HepG2 (cell line): ENCODE results near the gene OTUB2. TPM values are rescaled to one million over a fixed set of nuclear protein-coding genes. Genes with fewer than 3 reads are reported as not detected.

Source experiments
- ARID2 ChIP-seq: sonication (generic); formaldehyde crosslinking; IDR thresholded peaks from 2 replicates; pipeline ENCODE4 v1.8.1; 2022; ENCODE audit warnings: mild to moderate bottlenecking, missing genetic modification reagents, borderline replicate concordance
- BCLAF1 ChIP-seq: fragments of 450-650 bp; IDR thresholded peaks from 2 replicates; pipeline ENCODE4 v1.6.1; 2017; ENCODE audit warnings: mild to moderate bottlenecking
- FOSL2 ChIP-seq: sonication (generic); formaldehyde crosslinking; IDR thresholded peaks from 2 replicates; pipeline ENCODE4 v1.4.0; 2020; ENCODE audit warnings: missing genetic modification reagents
- KLF9 ChIP-seq: IDR thresholded peaks from 2 replicates; pipeline ENCODE4 v1.6.1; 2016; ENCODE audit warnings: low read depth
- NFYC ChIP-seq: IDR thresholded peaks from 2 replicates; pipeline ENCODE4 v1.6.1; 2016; ENCODE audit warnings: missing genetic modification reagents, missing compliant biosample characterization
- SRY ChIP-seq: sonication (generic); formaldehyde crosslinking; IDR thresholded peaks from 2 replicates; pipeline ENCODE4 v1.8.0; 2022; ENCODE audit warnings: mild to moderate bottlenecking, missing genetic modification reagents
- TBL1XR1 ChIP-seq: fragments of 150-350 bp; IDR thresholded peaks from 2 replicates; pipeline ENCODE4 v1.6.1; 2014; ENCODE audit warnings: borderline replicate concordance, low read length; ENCODE audit not compliant: partially characterized antibody
- TFDP2 ChIP-seq: sonication (generic); formaldehyde crosslinking; IDR thresholded peaks from 2 replicates; pipeline ENCODE4 v1.4.0; 2020; ENCODE audit warnings: missing genetic modification reagents
- ZBTB2 ChIP-seq: sonication (generic); formaldehyde crosslinking; IDR thresholded peaks from 2 replicates; pipeline ENCODE4 v1.8.0; 2022; ENCODE audit warnings: low read depth, missing genetic modification reagents
- ZBTB44 ChIP-seq: sonication (generic); formaldehyde crosslinking; IDR thresholded peaks from 2 replicates; pipeline ENCODE4 v1.4.0; 2020; ENCODE audit warnings: missing genetic modification reagents
- ZNF720 ChIP-seq: sonication (generic); formaldehyde crosslinking; IDR thresholded peaks from 2 replicates; pipeline ENCODE4 v1.4.0; 2020; ENCODE audit warnings: missing genetic modification reagents
- polyA plus RNA-seq, 8 experiments: library from polyadenylated mRNA; depleted of rRNA in 3 of 8; stranded (reverse) in 7 of 8; unstranded in 1 of 8; fragments of >200 nt; fragmentation: Illumina TruSeq in 4 of 8; extraction: Trizol in 4 of 8; gene quantifications; 2 replicates each; pipeline versions ENCODE4 v1.2.1 to v1.2.3, GENCODE V29; 2011 to 2016; ENCODE audit warnings: low read depth in 4 of 8, missing spikeins in 1 of 8, mixed read lengths in 1 of 8; ENCODE audit not compliant: insufficient read depth in 1 of 8
- total RNA-seq, 5 experiments: library from RNA; depleted of rRNA; stranded (reverse); fragments of >200 nt; fragmentation: Illumina TruSeq; extraction: Trizol; gene quantifications; 2 replicates each; pipeline ENCODE4 v1.2.3, GENCODE V29; 2016; ENCODE audit warnings: low read depth in 1 of 5
- TF ChIP-seq, protein P1 (sequence below): sonication (generic); formaldehyde crosslinking; IDR thresholded peaks from 2 replicates; pipeline ENCODE4 v1.4.0; 2020; ENCODE audit warnings: missing genetic modification reagents, borderline replicate concordance
- TF ChIP-seq, protein P2 (sequence below): sonication (generic); formaldehyde crosslinking; IDR thresholded peaks from 2 replicates; pipeline ENCODE4 v1.5.0; 2020; ENCODE audit warnings: mild to moderate bottlenecking, missing genetic modification reagents, moderate library complexity

OTUB2 gene
- total and polyA plus RNA-seq, 2 of the 13 experiments (the other 11 are each of a cell fraction or from before 2014, with no cell fraction given) = 2.2 to 2.4 TPM

GRCh38 chr14:93994919-93995682, 31.0 kb upstream of the OTUB2 start (continued):
- TF ChIP-seq ZBTB44 (CRISPR knock-in tag) (no peak), BCLAF1 (no peak), ZNF720 (CRISPR knock-in tag) (no peak), NFYC (CRISPR knock-in tag) (0 out of 2 replicates have a peak, but pooled peaks have one; percentile 15), SRY (CRISPR knock-in tag) (no peak), ARID2 (CRISPR knock-in tag) (no peak), FOSL2 (peak; percentile 37), TBL1XR1 (no peak), KLF9 (no peak), ZBTB2 (CRISPR knock-in tag) (no peak), TFDP2 (CRISPR knock-in tag) (no peak)
- TF ChIP-seq, protein P1, sequence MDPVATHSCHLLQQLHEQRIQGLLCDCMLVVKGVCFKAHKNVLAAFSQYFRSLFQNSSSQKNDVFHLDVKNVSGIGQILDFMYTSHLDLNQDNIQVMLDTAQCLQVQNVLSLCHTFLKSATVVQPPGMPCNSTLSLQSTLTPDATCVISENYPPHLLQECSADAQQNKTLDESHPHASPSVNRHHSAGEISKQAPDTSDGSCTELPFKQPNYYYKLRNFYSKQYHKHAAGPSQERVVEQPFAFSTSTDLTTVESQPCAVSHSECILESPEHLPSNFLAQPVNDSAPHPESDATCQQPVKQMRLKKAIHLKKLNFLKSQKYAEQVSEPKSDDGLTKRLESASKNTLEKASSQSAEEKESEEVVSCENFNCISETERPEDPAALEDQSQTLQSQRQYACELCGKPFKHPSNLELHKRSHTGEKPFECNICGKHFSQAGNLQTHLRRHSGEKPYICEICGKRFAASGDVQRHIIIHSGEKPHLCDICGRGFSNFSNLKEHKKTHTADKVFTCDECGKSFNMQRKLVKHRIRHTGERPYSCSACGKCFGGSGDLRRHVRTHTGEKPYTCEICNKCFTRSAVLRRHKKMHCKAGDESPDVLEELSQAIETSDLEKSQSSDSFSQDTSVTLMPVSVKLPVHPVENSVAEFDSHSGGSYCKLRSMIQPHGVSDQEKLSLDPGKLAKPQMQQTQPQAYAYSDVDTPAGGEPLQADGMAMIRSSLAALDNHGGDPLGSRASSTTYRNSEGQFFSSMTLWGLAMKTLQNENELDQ (CRISPR knock-in tag) = no peak
- TF ChIP-seq, protein P2, sequence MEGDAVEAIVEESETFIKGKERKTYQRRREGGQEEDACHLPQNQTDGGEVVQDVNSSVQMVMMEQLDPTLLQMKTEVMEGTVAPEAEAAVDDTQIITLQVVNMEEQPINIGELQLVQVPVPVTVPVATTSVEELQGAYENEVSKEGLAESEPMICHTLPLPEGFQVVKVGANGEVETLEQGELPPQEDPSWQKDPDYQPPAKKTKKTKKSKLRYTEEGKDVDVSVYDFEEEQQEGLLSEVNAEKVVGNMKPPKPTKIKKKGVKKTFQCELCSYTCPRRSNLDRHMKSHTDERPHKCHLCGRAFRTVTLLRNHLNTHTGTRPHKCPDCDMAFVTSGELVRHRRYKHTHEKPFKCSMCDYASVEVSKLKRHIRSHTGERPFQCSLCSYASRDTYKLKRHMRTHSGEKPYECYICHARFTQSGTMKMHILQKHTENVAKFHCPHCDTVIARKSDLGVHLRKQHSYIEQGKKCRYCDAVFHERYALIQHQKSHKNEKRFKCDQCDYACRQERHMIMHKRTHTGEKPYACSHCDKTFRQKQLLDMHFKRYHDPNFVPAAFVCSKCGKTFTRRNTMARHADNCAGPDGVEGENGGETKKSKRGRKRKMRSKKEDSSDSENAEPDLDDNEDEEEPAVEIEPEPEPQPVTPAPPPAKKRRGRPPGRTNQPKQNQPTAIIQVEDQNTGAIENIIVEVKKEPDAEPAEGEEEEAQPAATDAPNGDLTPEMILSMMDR (CRISPR knock-in tag) = no peak
- TF ChIP-seq, all 625 proteins: peak for 3
